ENCODE results near the gene ARMC5.
A peak's percentile ranks its signal among the peaks of the same experiment; 100 is the strongest.
"Not testable (repeated sequence)": the region's sequence is repeated elsewhere in the genome, so short reads cannot be mapped to it uniquely, and the experiment has no call there.

The ARMC5 gene

DNA sequence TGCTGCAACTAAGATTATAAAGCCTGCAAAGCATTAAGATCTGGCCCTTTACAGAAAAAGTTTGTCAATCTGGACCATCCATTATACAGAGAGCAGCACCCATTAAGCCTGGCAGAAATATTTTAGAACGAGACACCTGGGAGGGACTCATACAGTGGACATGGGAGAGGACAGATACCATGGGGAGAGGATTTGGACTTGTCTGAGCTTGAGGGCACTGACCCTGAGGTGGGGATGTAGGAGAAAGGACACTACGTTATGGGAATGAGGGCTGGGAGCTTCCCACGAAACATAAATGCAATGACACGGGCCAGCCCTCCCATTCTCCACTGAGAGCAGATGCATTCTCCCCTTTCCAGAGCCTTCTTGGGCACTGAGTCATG, 42.7 kb downstream of the ARMC5 start:
- no peak overlapping the region for H3K27ac ChIP-seq
- no peak overlapping the region for H3K4me3 ChIP-seq (ENCODE audit: low read depth, low read length)
- no peaks in the 10 kb centered on the region for H3K27me3 ChIP-seq (replicated peaks)
- in situ Hi-C loops (cut with HindIII; ENCODE audit: low pct_ligation_motif_present, low sequenced_read_pairs): no loop called here
- peaks cover 21% of the 10 kb centered on the region for H3K36me3 ChIP-seq (replicated peaks)
- DNase-seq: no peak
- TF ChIP-seq, protein P1, sequence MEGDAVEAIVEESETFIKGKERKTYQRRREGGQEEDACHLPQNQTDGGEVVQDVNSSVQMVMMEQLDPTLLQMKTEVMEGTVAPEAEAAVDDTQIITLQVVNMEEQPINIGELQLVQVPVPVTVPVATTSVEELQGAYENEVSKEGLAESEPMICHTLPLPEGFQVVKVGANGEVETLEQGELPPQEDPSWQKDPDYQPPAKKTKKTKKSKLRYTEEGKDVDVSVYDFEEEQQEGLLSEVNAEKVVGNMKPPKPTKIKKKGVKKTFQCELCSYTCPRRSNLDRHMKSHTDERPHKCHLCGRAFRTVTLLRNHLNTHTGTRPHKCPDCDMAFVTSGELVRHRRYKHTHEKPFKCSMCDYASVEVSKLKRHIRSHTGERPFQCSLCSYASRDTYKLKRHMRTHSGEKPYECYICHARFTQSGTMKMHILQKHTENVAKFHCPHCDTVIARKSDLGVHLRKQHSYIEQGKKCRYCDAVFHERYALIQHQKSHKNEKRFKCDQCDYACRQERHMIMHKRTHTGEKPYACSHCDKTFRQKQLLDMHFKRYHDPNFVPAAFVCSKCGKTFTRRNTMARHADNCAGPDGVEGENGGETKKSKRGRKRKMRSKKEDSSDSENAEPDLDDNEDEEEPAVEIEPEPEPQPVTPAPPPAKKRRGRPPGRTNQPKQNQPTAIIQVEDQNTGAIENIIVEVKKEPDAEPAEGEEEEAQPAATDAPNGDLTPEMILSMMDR (IDR thresholded peaks at IDR 0.05; ENCODE audit: low read depth, low read length, missing control alignments): no peak

DNA sequence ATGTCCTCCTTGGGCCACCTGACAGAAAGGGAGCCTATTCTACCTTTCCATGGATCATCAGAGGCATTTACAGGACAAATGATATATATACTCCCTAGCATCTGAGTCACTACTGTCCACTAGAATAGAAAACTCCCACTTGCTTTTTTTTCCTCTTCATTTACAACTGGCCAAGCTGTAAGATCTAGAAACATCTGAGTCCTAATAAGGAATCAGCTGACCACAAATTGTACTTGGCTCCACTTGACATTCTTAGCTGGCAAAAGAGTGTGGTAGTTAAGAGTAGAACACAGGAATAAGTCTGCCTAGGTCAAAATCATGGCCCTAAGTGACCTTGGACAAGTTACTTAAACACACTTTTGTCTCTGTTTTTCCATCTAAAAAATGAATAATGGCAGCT, 43.7 kb downstream of the ARMC5 start:
- in situ Hi-C loops (cut with HindIII; ENCODE audit: low pct_ligation_motif_present, low sequenced_read_pairs): no loop called here
- H3K4me3 ChIP-seq (ENCODE audit: low read depth, low read length): no peak overlapping the region
- H3K27me3 ChIP-seq (replicated peaks): no peaks in the 10 kb centered on the region
- no peak for DNase-seq
- no peak overlapping the region for H3K27ac ChIP-seq
- TF ChIP-seq, protein P1 (IDR thresholded peaks at IDR 0.05; ENCODE audit: low read depth, low read length, missing control alignments): no peak
- H3K36me3 ChIP-seq (replicated peaks): peaks cover 16% of the 10 kb centered on the region

DNA sequence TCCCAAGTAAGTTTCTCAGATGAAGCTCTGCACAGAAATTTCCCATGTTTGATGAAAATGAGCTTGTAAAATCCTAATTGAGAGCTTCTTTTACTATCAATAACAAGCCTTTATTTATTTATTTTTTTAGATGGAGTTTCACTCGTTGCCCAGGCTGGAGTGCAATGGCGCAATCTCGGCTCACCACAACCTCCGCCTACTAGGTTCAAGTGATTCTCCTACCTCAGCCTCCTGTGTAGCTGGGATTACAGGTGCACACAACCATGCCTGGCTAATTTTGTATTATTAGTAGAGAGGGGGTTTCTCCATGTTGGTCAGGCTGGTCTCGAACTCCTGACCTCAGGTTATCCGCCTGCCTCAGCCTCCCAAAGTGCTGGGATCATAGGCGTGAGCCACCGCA, 44.3 kb downstream of the ARMC5 start:
- in situ Hi-C loops (cut with HindIII; ENCODE audit: low pct_ligation_motif_present, low sequenced_read_pairs); H3K27ac ChIP-seq; DNase-seq; H3K27me3 ChIP-seq (replicated peaks); H3K4me3 ChIP-seq (ENCODE audit: low read depth, low read length): not testable (repeated sequence)
- peaks cover 17% of the 10 kb centered on the region for H3K36me3 ChIP-seq (replicated peaks)

DNA sequence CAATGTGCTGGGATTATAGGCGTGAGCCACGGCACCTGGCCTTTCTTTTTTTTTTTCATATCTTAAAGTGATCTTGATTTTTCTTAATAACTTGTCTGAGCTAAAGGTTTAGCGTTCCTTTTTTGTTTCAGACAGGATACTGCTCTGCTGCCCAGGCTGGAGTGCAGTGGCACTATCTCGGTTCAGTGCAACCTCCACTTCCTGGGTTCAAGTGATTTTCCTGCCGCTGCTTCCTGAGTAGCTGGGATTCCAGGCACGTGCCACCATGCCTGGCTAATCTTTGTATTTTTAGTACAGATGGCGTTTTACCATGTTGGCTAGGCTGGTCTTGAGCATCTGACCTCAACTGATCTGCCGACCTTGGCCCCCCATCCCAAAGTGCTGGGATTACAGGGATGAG, 44.9 kb downstream of the ARMC5 start:
- no peaks in the 10 kb centered on the region for H3K27me3 ChIP-seq (replicated peaks)
- H3K36me3 ChIP-seq (replicated peaks): peaks cover 14% of the 10 kb centered on the region
- DNase-seq: no peak
- TF ChIP-seq, protein P1 (IDR thresholded peaks at IDR 0.05; ENCODE audit: low read depth, low read length, missing control alignments): no peak
- in situ Hi-C loops (cut with HindIII; ENCODE audit: low pct_ligation_motif_present, low sequenced_read_pairs): no loop called here
- no peak overlapping the region for H3K4me3 ChIP-seq (ENCODE audit: low read depth, low read length)
- H3K27ac ChIP-seq: no peak overlapping the region

DNA sequence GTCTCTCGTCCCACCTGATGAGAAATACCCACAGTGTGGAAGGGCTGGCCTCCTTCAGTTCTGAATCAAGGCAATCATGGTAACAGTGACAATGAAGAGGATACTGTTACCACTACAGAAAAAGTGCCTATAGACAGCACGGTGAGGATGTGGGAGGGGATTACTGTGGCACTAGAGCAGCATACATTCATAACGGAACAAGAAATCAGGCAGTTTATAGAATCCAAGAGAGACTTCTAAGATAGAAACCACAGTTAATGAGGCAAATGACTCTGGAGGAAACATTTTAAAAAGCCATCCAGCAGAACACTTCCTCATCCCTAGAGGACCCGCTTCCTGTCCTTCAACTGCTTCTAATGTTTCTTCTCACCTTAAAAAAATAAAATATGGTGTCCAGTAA, 46.2 kb downstream of the ARMC5 start:
- Histone ChIP-seq H3K4me3 (ENCODE audit: low read depth, low read length) (no peak overlapping the region), H3K27ac (no peak overlapping the region), H3K36me3 (replicated peaks) (peaks cover 7% of the 10 kb centered on the region), H3K27me3 (replicated peaks) (no peaks in the 10 kb centered on the region)
- DNase-seq: no peak
- TF ChIP-seq, protein P1 (IDR thresholded peaks at IDR 0.05; ENCODE audit: low read depth, low read length, missing control alignments): no peak
- in situ Hi-C loops (cut with HindIII; ENCODE audit: low pct_ligation_motif_present, low sequenced_read_pairs): no loop called here

DNA sequence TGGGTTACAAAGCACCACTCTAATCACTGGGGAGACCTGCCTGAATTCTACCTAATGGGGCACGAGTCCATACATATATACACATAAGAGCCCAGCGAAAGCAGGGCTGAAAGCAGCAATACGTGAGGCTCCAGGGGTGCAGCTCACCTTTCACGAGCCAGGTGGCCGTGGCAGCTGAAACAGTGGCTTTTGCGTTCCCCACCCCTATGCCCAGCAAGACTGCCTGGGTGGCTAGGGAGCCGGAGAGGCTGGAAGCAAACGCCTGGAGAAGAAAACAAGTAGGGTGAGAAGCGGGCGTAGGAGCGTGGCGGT, 48.3 kb downstream of the ARMC5 start:
- in situ Hi-C loops (cut with HindIII; ENCODE audit: low pct_ligation_motif_present, low sequenced_read_pairs): no loop called here

More for the DNA sequence above, 48.3 kb downstream of the ARMC5 start:
- Histone ChIP-seq H3K27me3 (replicated peaks) (no peaks in the 10 kb centered on the region), H3K27ac (peak overlapping the region; percentile 97), H3K4me3 (ENCODE audit: low read depth, low read length) (peak overlapping the region; percentile 97), H3K36me3 (replicated peaks) (peaks cover 7% of the 10 kb centered on the region)
- no peak for DNase-seq
- TF ChIP-seq, protein P1 (IDR thresholded peaks at IDR 0.05; ENCODE audit: low read depth, low read length, missing control alignments): no peak
